Measurements from ENCODE around the gene SIL1.
"Not testable (repeated sequence)": the region's sequence is repeated elsewhere in the genome, so short reads cannot be mapped to it uniquely, and the experiment has no call there.

The SIL1 gene

DNA sequence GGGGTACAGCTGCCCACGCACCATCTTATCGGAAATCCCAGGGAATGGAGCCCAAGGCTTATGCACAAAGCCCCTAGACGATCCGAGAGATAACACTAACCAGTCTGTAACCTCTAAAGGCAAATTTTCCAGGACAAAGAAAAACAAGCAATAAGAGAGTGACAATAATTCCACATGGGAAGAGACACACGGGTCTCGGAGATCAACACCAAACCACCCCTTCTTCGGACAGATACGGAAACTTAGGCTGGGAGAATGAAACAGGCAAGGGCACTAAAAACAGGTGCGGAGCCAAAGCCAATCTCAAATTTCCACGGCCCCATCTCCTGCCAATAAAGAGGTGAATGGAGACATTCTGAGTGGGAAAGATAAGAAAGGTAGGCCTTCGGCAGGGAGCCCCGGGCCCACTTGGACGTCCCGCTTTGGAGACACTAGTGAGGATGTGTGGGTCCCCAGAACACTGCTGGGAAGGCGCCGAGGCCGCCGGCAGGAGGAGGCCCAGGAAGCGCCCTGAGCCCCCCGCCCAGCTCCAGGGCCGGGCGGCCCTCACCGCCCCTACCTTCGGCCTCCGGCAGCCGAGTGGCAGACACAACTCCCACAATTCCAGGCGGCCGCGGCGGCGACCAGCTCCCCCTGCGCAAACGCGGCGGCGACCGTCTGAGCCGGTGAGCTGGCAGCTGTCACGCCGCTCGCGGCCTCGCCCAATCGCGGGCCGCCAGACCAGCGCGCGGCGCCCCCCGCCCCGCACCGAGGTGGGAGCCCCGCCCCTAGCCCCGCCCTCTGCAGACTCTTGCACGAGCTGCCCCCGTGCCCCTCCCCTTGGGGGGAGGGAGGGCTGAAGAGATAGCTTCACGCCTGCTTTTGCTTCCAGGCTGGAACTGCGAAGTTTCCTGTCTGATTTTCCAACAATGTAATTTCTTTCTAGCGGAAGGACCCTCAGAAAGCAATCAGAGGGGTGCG is at the start of gene SIL1:
Gene SIL1 (minus strand): TSS at position 659 of the 960 bp plus-strand sequence. CDS start 70,525 bp downstream, outside the sequence.
- peak; percentile 99 for DNase-seq (ENCODE audit: low spot score)

DNA sequence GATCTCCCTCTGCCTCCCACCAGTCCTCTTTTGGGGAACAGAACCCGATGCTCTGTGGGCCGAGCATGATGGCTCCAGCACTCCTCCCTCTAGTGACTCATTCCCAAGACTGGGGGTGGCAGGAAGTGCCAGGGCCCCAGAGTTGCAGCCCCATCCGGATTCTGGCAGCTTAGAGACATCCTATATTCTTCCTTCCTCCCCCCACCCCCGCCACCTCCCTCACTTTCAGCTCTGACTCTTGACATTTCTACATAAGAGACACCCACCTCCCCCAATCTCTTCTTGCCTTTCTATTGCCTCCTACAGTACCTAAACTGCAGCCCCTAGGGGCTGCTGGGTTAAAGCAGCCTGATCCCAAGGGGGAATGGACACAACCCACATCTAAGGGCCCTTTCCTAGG is 48.2 kb upstream of the SIL1 start:
- peak; percentile 79 for DNase-seq (ENCODE audit: low spot score)

DNA sequence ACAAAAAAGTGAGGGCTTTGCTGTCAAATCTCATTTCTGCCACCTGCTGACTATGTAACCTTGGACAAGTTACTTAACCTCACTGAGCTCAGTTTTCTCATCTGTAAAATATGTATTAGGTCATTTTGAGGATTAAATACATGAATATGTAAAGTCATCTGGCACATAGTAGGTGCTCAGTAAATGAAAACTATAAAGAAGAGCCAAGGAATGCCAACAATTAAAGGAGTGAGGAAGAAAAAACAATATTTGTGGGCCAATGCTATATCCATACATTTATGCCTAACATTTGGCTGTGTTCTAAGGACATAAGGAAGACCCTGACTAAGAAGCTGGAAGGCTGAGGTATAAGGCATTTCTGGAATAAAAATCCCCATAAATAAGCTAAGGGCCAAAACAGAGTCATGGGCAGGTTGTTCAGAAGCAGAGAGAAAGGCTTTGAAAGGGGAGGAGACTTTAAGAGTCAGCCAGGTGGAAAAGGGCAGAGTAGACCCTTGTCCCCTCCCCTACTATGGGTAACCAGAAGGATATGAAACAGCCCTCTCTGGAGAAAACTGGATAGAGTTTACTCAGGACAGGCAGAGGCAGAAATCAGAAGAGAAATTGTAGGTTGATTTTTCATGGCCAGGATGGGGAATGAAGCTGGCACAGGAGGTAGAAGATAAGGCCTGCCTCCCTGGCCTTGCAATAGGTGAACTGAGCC is 47.6 kb upstream of the SIL1 start:
- DNase-seq (ENCODE audit: low spot score): no peak

DNA sequence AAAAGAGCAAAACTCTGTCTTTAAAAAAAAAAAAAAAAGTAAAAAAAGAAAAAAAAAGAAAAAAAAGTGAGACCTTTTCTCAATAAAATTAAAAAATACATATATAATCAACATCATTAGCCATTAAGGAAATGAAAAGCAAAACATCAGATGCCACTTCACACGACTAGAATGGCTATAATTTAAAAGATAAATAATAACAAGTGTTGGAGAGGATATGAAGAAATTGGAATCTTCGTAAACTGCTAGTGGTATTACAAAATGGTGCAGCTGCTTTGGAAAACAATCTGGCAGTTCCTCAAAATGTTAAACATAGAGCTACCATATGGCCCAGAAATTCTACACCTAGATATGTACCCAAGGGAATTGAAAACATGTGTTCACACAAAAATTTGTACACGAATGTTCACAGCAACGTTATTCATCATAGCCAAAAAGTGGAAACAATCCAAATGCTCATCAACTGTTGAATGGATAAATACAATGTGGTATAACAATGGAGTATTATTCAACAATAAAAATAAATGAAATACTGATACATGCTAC is 45.3 kb upstream of the SIL1 start:
- no peak for DNase-seq (ENCODE audit: low spot score)

DNA sequence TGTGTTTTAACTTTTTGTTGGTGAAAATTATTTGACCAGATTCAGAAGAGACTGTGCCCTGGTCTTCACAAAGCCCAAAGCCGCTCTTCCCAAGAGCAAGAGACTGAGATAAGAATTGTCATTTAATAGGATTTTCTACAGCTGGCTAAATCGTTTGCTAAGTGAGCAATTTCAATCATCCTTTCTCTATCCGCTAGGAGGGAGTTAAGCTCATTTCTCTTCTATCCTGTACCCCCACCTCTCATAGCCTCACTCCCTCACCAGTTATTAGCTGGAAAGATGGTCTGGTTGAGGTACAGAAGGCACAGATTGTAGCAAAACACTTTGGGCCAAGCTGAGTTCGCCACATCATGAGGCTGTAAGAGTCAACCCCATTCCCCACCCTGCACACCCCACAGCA is 43.0 kb upstream of the SIL1 start:
- DNase-seq (ENCODE audit: low spot score): no peak

DNA sequence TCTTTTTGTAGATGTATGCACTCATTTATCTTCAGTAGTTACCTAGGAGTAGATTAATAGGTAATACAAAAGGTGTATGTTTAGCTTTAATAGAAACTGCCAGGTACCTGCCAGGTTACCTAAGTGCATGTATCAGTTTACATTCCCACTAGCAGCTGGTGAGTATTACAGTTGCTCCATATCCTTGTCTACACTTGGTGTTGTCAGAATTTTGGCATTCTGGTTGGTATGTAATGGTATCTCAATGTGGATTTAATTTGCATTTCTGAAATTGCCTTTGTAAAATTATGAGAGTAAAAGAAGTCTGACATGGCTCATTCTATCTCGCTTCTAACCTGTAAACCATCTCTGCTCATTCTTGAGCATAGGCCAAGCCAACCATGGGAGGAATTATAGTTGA is 38.3 kb upstream of the SIL1 start:
- no peak for DNase-seq (ENCODE audit: low spot score)

DNA sequence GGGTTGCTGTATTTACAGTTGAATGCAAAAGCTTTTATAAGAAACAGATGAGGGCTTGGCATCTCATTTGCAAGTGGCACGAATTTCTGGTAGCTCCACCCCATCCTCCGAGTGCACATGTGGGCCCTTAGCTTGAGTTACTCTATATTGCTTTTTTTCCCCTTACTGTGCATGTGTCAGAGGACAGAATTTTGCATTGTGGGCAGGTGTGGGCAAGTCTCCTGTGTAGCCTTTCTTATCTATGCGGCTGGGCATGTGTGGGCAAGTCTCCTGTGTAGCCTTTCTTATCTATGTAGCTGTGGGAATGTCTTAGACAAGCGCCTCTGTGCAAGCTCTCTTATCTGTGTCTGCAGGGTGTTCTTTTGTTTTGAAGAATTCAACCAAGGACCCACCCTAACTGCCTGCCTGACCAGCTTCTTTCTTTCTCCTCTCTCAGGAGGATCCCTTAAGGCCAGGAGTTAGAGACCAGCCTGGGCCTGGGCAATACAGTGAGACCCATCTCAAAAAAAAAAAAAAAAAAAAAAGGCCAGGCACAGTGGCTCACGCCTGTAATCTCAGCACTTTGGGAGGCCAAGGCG is 34.1 kb upstream of the SIL1 start:
- no peak for DNase-seq (ENCODE audit: low spot score)

DNA sequence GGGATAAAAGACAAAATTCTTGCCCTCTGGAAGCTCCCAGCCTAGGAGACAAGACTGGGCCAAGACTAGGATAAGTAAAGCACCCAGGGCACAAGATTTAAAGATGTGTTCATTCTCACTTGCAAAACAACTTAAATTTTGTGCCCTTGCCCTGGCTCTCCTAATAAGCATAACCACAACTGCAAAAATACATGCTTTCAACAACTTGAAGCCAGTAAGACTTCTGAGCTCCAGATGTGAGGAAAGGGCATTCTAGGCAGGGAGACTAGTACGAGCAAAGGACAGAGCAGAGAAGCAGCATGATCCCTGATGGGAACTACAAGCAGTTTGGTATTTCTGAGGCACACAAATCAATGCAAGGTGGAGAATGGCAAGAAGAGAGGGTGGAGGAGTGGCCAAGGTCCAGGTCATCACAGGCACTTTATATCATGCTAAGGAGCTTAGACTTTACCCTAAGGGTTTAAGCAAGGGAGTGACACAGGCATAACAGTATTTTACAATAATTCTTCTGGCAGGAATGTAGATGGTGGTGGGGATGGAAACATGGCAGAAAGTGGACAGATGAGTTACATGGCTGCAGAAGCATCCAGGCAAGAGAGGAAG is 30.1 kb upstream of the SIL1 start:
- DNase-seq (ENCODE audit: low spot score): no peak

DNA sequence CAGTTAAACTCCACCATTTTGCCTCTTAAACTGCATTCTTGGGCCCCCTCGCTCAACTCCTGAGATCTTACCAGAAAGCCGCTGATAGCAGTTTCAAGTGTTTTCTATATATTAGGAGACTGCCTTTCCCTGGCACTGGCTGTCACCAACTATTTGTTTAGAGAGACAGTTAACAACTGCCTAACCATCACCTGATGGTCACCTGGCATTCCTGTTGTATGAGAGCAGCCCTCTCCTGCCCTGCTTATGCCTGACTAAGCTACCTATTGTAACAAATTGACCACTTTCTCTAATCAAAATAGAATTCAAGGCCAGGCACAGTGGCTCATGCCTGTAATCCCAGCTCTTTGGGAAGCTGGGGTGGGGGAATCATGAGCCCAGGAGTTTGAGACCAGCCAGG is 28.0 kb upstream of the SIL1 start:
- no peak for DNase-seq (ENCODE audit: low spot score)

DNA sequence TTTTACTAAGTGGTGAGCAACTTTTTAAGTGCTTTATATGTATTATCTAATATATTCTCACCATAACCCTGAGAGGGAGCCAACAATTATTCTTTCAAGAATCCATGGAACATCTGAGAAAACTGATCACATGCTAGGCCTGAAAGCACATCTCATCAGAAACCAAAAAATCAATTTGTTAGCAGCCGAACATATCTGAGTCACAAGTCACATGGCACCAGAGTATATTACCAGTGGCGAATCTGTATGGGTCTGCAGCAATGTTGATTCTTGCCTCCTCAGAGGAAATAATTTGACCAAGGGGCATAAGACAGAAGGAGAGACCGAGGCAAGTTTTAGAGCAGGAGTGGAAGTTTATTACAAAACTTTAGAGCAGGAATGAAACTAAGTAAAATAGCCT is 25.3 kb upstream of the SIL1 start:
- no peak for DNase-seq (ENCODE audit: low spot score)

DNA sequence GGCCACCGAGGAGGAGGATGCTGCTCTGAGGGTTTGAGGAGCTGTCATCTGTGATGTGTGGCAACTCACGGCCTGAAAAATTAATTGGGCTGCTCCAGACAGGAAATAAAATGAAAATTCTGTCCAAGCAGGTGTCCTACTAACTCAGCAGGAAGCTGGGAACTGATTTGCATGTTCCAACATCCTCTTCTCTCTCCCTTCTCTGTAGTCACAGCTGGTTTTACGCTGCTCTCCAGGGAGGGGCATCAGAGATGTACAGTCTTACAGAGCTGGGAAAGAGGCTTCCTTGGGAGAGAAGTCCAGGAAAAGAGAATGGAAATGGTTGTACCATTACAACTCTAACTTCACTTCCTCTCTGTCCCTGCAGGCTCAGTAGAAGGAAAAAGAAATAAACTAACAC is 24.2 kb upstream of the SIL1 start:
- no peak for DNase-seq (ENCODE audit: low spot score)

DNA sequence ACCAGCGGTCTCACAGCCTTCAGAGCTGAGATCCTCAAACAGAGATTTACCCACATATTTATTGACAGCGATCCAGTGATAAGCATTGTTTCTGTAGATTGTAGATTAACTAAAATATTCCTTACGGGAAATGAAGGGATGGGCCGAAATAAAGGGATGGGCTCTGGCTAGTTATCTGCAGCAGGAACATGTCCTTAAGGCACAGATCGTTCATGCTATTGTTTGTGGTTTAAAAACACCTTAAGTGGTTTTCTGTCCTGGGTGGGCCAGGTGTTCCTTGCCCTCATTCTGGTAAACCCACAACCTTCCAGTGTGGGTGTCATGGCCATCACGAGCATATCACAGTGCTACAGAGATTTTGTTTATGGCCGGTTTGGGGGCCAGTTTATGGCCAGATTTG is 19.9 kb upstream of the SIL1 start:
- DNase-seq (ENCODE audit: low spot score): not testable (repeated sequence)

DNA sequence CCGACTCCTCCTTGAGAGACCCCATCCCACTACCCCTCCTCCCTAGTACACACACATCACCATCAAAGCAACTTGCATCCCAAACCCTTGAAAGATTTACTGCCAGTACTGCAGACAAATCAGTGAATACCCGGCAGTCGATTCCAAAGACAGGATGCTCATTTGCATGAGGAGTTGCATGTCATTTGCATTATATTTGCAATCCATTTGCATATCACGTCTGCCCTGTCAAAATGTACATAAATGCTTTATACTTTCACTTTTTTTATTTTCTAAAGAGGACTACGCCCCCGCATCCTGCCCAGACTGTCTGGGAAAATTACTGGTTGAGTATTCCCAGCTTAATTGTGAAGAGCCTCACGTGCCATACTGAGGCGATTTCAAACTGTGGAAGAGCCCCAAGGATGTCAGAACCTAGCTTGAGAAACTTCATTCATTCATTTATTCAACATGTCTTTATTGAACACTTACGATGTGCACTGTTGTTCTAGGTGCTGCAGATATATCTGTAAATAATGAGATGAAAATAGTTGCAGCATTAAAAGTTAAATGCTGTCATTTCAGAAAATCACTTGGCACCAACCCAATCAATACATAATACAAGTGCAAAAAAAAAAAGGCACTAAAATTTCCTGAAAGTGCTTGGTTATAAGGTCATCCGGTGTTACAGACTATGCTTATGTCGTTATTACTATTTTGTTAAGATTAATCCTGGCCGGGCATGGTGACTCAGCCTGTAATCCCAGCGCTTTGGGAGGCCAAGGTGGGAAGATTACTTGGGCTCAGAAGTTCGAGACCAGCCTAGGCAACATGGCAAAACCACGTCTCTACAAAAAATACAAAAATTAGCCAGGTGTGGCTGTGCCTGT is 17.2 kb upstream of the SIL1 start:
- DNase-seq (ENCODE audit: low spot score): no peak

DNA sequence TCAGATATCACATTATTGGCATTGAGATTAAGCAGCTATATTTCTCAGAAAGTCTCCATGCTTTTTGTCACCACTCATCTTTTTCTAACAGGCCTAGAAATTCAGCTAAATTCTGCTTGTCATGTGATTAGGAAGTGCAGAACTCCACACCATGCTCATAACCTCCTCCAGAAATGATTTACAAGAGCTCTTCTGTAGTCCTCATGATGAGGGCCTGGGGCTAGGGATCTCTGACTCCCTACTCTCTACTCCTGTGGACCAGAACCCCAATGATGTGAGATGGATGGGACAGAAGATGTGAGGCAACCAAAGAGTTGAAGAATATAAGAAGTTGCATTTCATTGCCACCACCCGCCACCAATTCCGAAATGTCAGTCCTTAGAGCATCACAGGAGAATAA is 16.5 kb upstream of the SIL1 start:
- no peak for DNase-seq (ENCODE audit: low spot score)

DNA sequence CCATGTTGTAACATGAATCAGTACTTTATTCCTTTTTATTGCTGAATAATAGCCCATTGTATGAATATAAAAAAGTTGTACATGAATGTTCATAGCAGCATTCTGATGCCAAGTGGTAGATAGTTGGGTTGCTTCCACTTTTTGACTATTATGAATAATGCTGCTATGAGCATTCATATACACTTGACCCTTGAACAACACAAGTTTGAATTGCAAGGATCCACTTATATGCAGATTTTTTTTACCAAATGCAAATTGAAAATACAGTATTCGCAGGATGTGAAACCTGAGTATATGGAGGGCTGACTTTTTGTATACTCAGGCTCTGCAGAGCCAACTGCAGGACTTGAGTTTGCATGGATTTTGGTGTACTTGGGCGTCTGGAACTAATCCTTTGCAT is 14.7 kb upstream of the SIL1 start:
- DNase-seq (ENCODE audit: low spot score): no peak

DNA sequence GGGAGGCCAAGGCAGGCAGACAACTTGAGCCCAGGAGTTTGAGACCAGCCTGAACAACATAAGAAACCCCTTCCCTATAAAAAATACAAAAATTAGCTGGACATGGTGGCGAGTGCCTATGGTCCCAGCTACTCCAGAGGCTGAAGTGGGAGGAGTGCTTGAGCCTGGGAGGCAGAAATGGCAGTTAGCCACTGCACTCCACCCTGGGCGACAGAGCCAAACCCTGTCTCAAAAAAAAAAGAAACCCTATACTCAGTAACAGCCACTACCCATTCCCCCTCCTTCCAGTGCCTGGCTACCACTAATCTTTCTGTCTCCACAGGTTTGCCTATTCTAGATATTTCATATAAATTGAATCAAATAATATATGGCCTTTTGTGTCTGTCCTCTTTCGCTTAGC is 14.3 kb upstream of the SIL1 start:
- DNase-seq (ENCODE audit: low spot score): no peak

DNA sequence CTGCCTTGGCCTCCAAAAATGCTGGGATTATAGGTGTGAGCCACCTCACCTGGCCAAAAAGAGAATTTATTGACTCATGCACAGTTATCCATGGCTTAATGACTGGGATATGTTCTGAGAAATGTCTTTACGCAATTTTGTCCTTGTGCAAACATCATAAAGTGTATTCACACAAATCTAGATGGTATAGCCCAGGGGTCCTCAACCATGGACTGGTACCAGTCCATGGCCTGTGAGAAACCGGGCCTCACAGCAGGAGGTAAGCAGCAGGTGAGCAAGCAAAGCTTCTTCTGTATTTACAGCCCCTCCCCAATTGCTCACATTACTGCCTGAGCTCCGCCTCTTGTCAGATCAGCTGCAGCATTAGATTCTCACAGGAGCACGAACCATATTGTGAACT is 12.4 kb upstream of the SIL1 start:
- no peak for DNase-seq (ENCODE audit: low spot score)

DNA sequence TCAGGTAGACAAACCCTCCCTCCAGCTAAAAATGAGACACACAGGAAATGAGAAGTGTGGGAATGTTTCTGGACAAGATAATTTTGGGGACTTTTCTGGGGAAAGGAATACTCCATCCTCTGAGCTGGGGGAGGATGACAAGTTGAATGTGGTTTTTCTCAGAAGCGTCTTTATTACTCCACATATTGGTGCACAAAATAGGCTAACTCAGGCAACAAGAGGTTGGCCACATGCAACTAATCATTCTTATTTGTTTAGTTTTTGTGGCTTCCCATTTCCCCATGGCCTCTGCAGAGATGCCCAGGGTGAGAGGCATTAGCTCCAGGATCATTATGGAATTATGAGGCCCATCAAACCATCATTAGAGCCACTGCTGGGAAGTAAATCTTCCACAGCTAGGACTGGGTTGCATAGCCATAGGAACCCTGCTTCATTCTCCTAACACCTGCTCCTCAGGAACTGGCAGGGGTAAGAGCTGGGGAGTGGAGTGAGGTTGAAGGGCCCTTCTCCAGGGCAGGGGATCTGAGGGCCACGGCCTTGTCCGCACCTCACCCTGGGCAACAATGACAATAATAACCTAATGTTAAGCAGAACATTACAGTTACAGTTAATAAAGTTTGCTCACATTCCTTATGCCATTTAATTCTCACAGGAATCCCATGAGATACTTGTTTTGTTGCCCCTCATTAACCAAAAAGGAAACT is 9.3 kb upstream of the SIL1 start:
- DNase-seq (ENCODE audit: low spot score): no peak

DNA sequence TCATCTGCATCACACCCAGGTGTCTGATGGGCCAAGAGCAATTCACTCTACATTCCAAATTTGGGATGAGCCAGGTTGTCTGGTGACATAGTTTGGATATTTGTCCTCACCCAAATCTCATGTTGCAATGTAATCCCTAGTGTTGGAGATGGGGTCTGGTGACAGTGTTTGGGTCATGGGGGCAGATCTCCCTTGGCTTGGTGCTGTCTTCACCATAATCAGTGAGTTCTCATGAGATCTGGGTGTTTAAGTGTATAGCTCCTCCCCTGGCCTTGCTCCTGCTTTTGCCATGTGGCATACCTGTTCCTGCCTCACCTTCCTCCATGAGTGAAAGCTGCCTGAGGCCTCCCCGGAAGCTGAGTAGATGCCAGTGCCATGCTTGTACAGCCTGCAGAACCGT is 7.4 kb upstream of the SIL1 start:
- no peak for DNase-seq (ENCODE audit: low spot score)

DNA sequence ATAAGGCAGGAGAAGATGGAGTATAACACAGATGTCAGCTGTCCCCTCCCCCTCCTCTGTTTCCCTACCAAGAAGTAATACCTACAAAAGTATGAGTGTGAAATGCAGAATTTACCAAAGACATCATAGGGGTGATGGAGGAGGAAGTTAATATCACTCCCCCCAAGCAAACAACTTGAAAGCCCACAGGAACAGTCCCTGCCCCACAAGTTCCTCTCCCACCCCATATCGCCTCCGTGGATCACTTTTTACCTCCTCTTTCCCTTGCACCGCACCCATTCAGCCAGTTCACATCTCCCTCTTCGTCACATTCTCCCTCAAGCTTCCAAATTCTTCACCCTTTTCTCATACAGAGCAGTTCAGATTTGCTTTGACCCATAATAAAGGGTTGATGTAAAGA is 7.0 kb upstream of the SIL1 start:
- DNase-seq (ENCODE audit: low spot score): no peak

DNA sequence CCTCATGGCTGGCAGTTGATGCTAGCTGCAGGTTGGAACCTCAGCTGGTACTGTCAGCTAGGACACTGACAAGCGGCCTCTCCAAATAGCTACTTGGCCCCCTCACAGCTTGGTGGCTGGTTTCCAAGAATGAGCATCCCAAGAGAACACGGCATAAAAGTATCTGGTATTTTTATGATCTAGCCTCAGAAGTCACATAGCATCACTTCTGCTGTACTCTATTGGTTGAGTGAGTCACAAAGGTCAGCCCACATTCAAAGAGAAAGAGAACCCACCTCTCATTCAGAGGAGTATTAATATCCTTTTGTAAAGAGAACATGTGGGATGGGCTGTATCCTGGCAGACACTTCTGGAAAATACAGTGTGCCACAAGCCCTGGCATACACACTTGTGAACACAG is 6.0 kb upstream of the SIL1 start:
- DNase-seq (ENCODE audit: low spot score): no peak

Measured in AG20443 (cell line).